RPMI7951 (cell line): ENCODE results near the gene TMEM139. TPM values are rescaled to one million over a fixed set of nuclear protein-coding genes. Genes with fewer than 3 reads are reported as not detected.

ENCODE experiments used
- DNase-seq: peaks from one replicate; pipeline ENCODE4 v3.0.0-alpha.2; 2012; ENCODE audit warnings: low read depth
- total RNA-seq: library from RNA; depleted of rRNA; stranded (reverse); fragments of >200 nt; shearing (Covaris generic); gene quantifications from 2 replicates; pipeline ENCODE4 v1.2.3, GENCODE V29; 2014; rRNA removed

TMEM139 gene
- not detected in 2 replicates for total RNA-seq

- no peak for DNase-seq
Observed at GRCh38 chr7:143284591-143285469, at the start of gene TMEM139. Gene TMEM139 (plus strand): TSS chr7:143284958. CDS start chr7:143285958, 1,000 bp downstream.

GRCh38 chr7:143235561-143235960 is 49.2 kb upstream of the TMEM139 start:
- no peak for DNase-seq

GRCh38 chr7:143236408-143236990 is 48.3 kb upstream of the TMEM139 start:
- DNase-seq, result no peak

GRCh38 chr7:143237366-143237765 is 47.4 kb upstream of the TMEM139 start:
- DNase-seq, result no peak

GRCh38 chr7:143238289-143238980 is 46.3 kb upstream of the TMEM139 start:
- no peak for DNase-seq

- no peak for DNase-seq
Observed at GRCh38 chr7:143239813-143240212, 44.9 kb upstream of the TMEM139 start.

- DNase-seq, result peak; percentile 72
Observed at GRCh38 chr7:143240291-143241168, 44.2 kb upstream of the TMEM139 start.

- no peak for DNase-seq
Observed at GRCh38 chr7:143242306-143242705, 42.5 kb upstream of the TMEM139 start.

GRCh38 chr7:143243111-143243510 is 41.6 kb upstream of the TMEM139 start:
- DNase-seq, result no peak

GRCh38 chr7:143243614-143244013 is 41.1 kb upstream of the TMEM139 start:
- DNase-seq, result no peak

- no peak for DNase-seq
Observed at GRCh38 chr7:143244321-143244720, 40.4 kb upstream of the TMEM139 start.

GRCh38 chr7:143245123-143245522 is 39.6 kb upstream of the TMEM139 start:
- DNase-seq, result no peak

- no peak for DNase-seq
Observed at GRCh38 chr7:143247372-143247771, 37.4 kb upstream of the TMEM139 start.

- DNase-seq, result peak; percentile 32
Observed at GRCh38 chr7:143248761-143249354, 35.9 kb upstream of the TMEM139 start.

GRCh38 chr7:143250199-143250598 is 34.6 kb upstream of the TMEM139 start:
- DNase-seq, result no peak

GRCh38 chr7:143250822-143251221 is 33.9 kb upstream of the TMEM139 start:
- DNase-seq, result no peak

GRCh38 chr7:143252006-143252405 is 32.8 kb upstream of the TMEM139 start:
- DNase-seq, result no peak

- DNase-seq, result no peak
Observed at GRCh38 chr7:143255564-143255963, 29.2 kb upstream of the TMEM139 start.

GRCh38 chr7:143256325-143256724 is 28.4 kb upstream of the TMEM139 start:
- no peak for DNase-seq

GRCh38 chr7:143256932-143257331 is 27.8 kb upstream of the TMEM139 start:
- DNase-seq, result no peak

GRCh38 chr7:143257501-143257900 is 27.3 kb upstream of the TMEM139 start:
- peak; percentile 19 for DNase-seq
